AG04450 (cell line): ENCODE results near the gene AGK. TPM values are rescaled to one million over a fixed set of nuclear protein-coding genes. Genes with fewer than 3 reads are reported as not detected.

ENCODE experiments used
- CTCF ChIA-PET: fragments of 300-600, 350-600 bp; formaldehyde crosslinking; extraction: SDS; loops from one replicate; lab custom pipeline; 2022; ENCODE audit warnings: antibody characterized with exemption, inconsistent platforms; lab: Charles Lee
- POLR2A ChIA-PET: fragments of 350-600 bp; formaldehyde crosslinking; extraction: SDS; loops from one replicate; lab custom pipeline; 2021; ENCODE audit warnings: antibody characterized with exemption, inconsistent platforms; lab: Yijun Ruan, JAX
- DNase-seq: peaks from one replicate; pipeline ENCODE4 v3.0.0-alpha.2; 2011; ENCODE audit warnings: low read depth, low spot score
- H3K27ac ChIP-seq: one replicate; pipeline ENCODE4 v1.5.1; 2012; ENCODE audit warnings: low read depth, low read length, control low read depth
- H3K27me3 ChIP-seq: one replicate; pipeline ENCODE4 v1.6.0; 2012; ENCODE audit warnings: low read length; ENCODE audit not compliant: control insufficient read depth, insufficient read depth
- H3K4me3 ChIP-seq: 2 replicates; pipeline ENCODE4 v1.5.1; 2011; ENCODE audit warnings: mild to moderate bottlenecking, low read depth, low read length, control low read depth
- H3K9me3 ChIP-seq: 2 replicates; pipeline ENCODE4 v1.5.1; 2012; ENCODE audit warnings: low read length; ENCODE audit not compliant: control insufficient read depth, insufficient read depth
- polyA plus RNA-seq: library from polyadenylated mRNA; depleted of rRNA; stranded (reverse); fragments of >200 nt; gene quantifications from 2 replicates; pipeline ENCODE4 v1.2.3, GENCODE V29; 2011
- TF ChIP-seq, protein P1 (sequence below): IDR thresholded peaks from 2 replicates; pipeline ENCODE4 v1.5.1; 2011; ENCODE audit warnings: low read depth, low read length, control low read depth, inconsistent platforms

Gene AGK
- polyA plus RNA-seq, 1 experiment: 42.5 TPM

DNA sequence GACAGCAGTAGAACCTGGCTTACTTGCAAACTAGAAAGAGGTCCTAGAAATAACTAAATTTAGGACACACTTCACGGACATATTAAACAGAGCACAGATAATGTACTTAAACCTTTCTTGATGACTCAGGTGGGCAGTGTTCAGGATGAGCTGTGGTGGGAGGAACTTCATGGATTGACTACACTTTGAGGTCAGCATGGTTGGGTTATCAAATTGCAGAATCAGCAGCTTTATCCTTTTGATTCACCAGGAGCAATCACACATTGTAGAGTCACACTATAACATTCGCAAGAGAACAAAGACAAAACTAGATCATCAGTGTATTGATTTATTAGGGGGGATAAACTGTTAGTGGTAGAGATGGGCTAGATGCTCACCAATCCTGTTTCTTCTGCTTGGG lies 38.6 kb upstream of the AGK start:
- TF ChIP-seq, protein P1, sequence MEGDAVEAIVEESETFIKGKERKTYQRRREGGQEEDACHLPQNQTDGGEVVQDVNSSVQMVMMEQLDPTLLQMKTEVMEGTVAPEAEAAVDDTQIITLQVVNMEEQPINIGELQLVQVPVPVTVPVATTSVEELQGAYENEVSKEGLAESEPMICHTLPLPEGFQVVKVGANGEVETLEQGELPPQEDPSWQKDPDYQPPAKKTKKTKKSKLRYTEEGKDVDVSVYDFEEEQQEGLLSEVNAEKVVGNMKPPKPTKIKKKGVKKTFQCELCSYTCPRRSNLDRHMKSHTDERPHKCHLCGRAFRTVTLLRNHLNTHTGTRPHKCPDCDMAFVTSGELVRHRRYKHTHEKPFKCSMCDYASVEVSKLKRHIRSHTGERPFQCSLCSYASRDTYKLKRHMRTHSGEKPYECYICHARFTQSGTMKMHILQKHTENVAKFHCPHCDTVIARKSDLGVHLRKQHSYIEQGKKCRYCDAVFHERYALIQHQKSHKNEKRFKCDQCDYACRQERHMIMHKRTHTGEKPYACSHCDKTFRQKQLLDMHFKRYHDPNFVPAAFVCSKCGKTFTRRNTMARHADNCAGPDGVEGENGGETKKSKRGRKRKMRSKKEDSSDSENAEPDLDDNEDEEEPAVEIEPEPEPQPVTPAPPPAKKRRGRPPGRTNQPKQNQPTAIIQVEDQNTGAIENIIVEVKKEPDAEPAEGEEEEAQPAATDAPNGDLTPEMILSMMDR: no peak
- ChIA-PET CTCF (interaction anchor here (2.5 kb wide), 1 partner anchor 21 kb away, joined by 11 read pairs; no protein-coding TSS in a partner anchor), POLR2A (interaction anchor here (0.5 kb wide), 1 partner anchor 175 kb away, joined by 3 read pairs; no protein-coding TSS in a partner anchor)
- peaks cover 3% of the 10 kb centered on the region; the same call in 1 of the 2 replicates for H3K9me3 ChIP-seq
- no peak overlapping the region for H3K4me3 ChIP-seq
- no peak overlapping the region for H3K27ac ChIP-seq
- no peak for DNase-seq
- peaks cover 10% of the 10 kb centered on the region for H3K27me3 ChIP-seq

DNA sequence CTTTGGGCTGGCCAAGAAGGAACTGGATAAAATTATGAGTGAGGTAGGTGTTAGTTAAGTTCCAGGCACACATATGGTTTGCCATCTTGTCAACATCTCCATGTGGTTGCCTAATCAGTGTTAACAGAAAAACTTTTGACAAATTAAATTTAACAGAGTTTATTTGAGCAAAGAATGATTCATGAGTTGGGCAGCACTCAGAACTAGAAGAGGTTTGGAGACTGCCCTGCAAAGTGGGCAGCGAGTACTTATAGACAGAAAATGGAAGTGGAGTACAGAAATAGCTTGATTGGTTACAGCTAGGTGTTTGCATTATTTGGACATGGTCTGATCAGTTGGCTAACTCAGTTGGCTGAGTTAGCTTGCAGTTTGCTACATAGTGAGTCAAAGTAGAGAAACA lies 37.5 kb upstream of the AGK start:
- H3K27ac ChIP-seq: no peak overlapping the region
- TF ChIP-seq, protein P1: no peak
- H3K4me3 ChIP-seq: no peak overlapping the region
- ChIA-PET CTCF (interaction anchor here (2.5 kb wide), 1 partner anchor 20 kb away, joined by 11 read pairs; no protein-coding TSS in a partner anchor), POLR2A (no interaction called here)
- H3K27me3 ChIP-seq: peaks cover 10% of the 10 kb centered on the region
- H3K9me3 ChIP-seq: peaks cover 3% of the 10 kb centered on the region; the same call in 1 of the 2 replicates
- no peak for DNase-seq

DNA sequence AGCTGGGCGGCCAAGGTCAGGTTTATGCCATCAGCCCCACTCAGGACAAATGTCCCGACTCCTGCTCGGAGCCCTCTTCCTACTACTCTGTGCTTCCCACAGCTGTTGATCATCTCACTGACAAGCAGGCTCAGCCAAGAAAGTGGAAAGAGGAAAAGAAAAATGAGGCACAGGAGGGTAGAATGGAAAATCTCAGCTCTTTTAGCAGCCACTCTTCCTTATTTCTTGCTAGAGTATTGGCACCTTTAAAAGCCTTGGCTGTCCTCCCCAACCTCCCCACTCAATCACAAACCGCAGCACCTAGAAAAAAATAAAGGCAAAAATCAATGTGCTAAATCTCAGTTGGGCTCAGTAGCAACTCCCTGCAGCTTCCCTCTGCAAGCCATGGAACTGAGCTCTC lies 35.3 kb upstream of the AGK start:
- POLR2A ChIA-PET: no interaction called here
- TF ChIP-seq, protein P1: no peak
- Histone ChIP-seq H3K27ac (no peak overlapping the region), H3K27me3 (peaks cover 10% of the 10 kb centered on the region), H3K4me3 (no peak overlapping the region), H3K9me3 (peaks cover 3% of the 10 kb centered on the region; the same call in 1 of the 2 replicates)
- DNase-seq: no peak
- CTCF ChIA-PET: interaction anchor here (1.3 kb wide), 1 partner anchor 18 kb away, joined by 4 read pairs; no protein-coding TSS in a partner anchor

DNA sequence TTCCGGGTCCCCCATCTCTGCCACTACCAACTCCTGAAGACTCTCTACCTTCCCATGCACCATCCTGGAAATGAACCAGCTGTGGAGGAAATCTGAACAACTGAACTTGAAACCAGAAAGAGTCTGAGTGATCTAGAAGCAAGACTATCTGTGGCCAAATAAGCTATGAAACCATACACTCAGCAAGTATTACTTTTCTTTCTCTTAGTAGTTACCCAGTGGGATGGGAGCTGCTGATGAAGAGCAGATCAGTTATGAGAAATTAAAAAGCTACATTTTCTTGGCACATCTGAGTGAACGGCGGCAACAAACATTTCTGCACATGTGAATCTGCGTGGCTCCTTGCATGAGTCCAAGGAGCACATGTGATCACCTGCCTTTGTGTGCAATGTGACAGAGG lies 31.6 kb upstream of the AGK start:
- DNase-seq: no peak
- no peaks in the 10 kb centered on the region for H3K9me3 ChIP-seq
- POLR2A ChIA-PET: no interaction called here
- no peaks in the 10 kb centered on the region for H3K27me3 ChIP-seq
- TF ChIP-seq, protein P1: no peak
- no peak overlapping the region for H3K27ac ChIP-seq
- H3K4me3 ChIP-seq: no peak overlapping the region
- CTCF ChIA-PET: interaction anchor here (0.8 kb wide), 1 partner anchor 10 kb away, joined by 8 read pairs; no protein-coding TSS in a partner anchor

DNA sequence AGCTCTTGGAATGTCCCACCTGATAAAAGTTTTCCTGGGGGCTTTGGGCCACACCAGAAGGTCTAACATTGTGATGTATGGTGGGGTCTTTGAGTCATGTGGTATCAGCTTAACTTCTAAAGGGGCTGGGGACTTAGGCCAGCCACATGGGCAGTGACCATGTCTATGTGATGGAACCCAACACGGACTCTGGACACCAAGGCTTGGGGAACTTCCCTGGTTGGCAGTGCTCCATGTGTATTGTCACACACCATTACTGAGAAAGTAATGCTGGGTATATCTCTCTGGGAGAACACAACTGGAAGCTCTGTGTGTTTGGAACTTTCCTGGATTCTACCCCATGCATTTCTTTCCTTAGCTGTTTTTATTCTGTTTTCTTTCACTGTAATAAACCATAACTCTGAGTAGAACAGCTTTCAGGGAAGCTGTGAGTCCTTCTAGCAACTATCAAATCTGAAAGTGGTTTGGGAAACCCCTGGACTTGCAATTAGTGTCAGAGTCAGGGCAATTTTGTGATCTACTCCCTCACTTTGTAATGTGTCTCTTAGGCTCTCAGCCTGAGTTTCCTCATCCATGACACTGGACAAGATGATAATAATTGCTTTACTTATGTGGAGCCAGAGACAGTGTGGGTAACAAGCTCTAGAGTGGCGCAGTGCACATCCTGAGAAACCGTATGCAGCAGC lies 28.4 kb upstream of the AGK start:
- TF ChIP-seq, protein P1: no peak
- ChIA-PET POLR2A (no interaction called here), CTCF (interaction anchor here (0.7 to 3.2 kb wide), 2 partner anchors 11 to 1840 kb away, joined by 3 to 18 read pairs; partner anchors contain the start of gene FAM131B)
- Histone ChIP-seq H3K27ac (no peak overlapping the region), H3K27me3 (no peaks in the 10 kb centered on the region), H3K9me3 (no peaks in the 10 kb centered on the region), H3K4me3 (no peak overlapping the region)
- DNase-seq: no peak
